Measurements from ENCODE around the gene RER1. TPM values are rescaled to one million over a fixed set of nuclear protein-coding genes. Genes with fewer than 3 reads are reported as not detected.
"Not testable (repeated sequence)": the region's sequence is repeated elsewhere in the genome, so short reads cannot be mapped to it uniquely, and the experiment has no call there.

The RER1 gene
- total and polyA plus RNA-seq, 4 donors, result 48.8 to 118 (median 89.8) TPM

DNA sequence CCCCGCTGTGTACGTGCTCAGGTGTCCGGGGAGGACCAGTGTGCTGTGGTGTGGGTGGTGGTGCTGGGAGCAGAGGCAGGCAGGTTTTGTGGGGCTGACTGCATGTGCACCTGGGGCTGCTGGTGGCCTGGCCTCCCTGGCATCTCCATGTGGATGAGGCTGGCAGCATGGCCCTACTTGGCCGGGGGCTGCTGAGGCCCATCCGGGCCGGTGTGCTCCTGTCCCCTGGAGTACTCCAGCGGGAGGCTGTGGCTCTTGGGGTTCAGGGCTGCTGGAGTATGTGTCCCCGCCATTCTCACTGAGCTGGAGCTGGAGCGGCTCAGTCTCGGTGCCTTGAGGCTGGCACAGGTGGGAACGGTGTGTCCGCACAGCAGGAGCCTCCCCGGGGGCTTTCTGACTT, 41.6 kb downstream of the RER1 start:
- H3K27me3 ChIP-seq (ENCODE audit: control insufficient read depth, insufficient read depth, low read length), result peaks cover 8% of the 10 kb centered on the region
- 77% methylated on average over 11 of the region's 13 CpGs for WGBS (ENCODE audit: insufficient coverage)
- no peak for DNase-seq (ENCODE audit: low read depth in 4 of 6, low spot score in 6 of 6)

DNA sequence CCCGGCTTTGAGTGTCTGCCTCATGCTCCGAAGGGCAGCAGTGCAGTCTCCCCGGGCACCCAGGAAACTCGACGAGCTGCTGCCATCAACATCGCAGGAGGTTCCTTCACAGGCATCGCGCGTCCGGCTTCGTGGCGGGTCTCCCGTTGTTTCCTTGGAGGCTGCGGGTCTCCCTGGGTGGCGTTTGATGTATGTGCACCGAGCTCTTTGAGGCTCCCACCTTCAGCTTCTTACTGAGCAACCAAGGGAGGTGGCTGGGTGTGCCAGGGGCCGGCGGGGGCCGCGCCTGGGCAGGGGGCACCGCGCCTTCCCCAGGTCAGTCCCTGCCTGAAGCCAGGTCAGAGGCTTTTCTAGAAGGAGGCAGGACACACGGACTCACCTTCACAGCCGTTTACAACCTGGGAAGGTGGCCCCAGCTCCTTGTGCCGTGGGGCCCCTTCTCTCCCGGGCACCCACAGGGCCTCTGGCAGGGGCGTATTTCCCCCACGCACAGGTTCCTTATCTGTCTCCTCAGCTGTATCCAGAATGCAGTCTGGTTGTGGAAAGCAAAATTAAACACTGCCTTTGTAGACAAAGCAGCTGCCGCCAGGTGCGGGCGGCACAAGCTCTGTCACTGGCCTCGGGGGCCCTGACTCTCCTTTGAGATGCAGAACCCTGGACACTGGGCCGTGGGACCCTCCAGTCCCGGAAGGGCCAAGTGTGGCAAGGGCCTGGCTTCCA, 42.5 kb downstream of the RER1 start:
- Histone ChIP-seq H3K4me3 (ENCODE audit: low read depth, low read length) (no peak overlapping the region), H3K36me3 (ENCODE audit: control insufficient read depth, insufficient read depth, low read length) (no peaks in the 10 kb centered on the region), H3K27ac (ENCODE audit: low read depth, low read length) (no peak overlapping the region), H3K4me1 (ENCODE audit: control insufficient read depth, insufficient read depth, low read length) (peaks cover 65% of the 10 kb centered on the region), H3K27me3 (ENCODE audit: control insufficient read depth, insufficient read depth, low read length) (peaks cover 8% of the 10 kb centered on the region), H3K9me3 (ENCODE audit: control insufficient read depth, insufficient read depth, low read length) (no peaks in the 10 kb centered on the region)
- 54% methylated on average over 31 of the region's 34 CpGs for WGBS (ENCODE audit: insufficient coverage)
- no peak for DNase-seq (ENCODE audit: low read depth in 4 of 6, low spot score in 6 of 6)

More for the DNA sequence above, 41.6 kb downstream of the RER1 start:
- Histone ChIP-seq H3K36me3 (ENCODE audit: control insufficient read depth, insufficient read depth, low read length) (no peaks in the 10 kb centered on the region), H3K9me3 (ENCODE audit: control insufficient read depth, insufficient read depth, low read length) (no peaks in the 10 kb centered on the region), H3K4me3 (ENCODE audit: low read depth, low read length) (no peak overlapping the region), H3K4me1 (ENCODE audit: control insufficient read depth, insufficient read depth, low read length) (peaks cover 58% of the 10 kb centered on the region), H3K27ac (ENCODE audit: low read depth, low read length) (no peak overlapping the region)

DNA sequence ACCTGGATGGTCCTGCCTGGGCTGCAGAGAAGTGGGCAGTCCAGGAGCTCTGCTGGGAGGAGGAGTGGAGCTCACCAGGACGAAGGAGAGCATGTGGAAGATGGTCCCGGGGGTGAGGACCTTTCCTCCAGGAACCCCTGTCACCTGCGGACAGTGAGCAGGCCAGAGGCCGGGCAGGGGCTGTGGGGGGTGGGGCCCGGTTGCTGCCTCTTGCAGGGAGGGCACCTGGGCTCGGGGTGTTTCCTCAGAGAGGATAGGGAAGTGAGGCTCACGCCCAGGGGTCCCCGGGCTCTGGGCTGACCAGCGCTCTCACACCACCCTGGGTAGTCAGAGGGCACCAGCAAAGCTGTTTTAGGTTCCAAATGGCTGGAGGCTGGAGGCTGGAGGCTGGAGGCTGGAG, 43.5 kb downstream of the RER1 start:
- DNase-seq (ENCODE audit: low read depth in 4 of 6, low spot score in 6 of 6), result no peak
- H3K9me3 ChIP-seq (ENCODE audit: control insufficient read depth, insufficient read depth, low read length), result no peaks in the 10 kb centered on the region
- H3K4me1 ChIP-seq (ENCODE audit: control insufficient read depth, insufficient read depth, low read length), result peaks cover 56% of the 10 kb centered on the region
- H3K36me3 ChIP-seq (ENCODE audit: control insufficient read depth, insufficient read depth, low read length), result peaks cover 1% of the 10 kb centered on the region
- H3K27me3 ChIP-seq (ENCODE audit: control insufficient read depth, insufficient read depth, low read length), result peaks cover 8% of the 10 kb centered on the region
- 87% methylated on average over 9 of the region's 9 CpGs for WGBS (ENCODE audit: insufficient coverage)
- H3K27ac ChIP-seq (ENCODE audit: low read depth, low read length), result no peak overlapping the region
- no peak overlapping the region for H3K4me3 ChIP-seq (ENCODE audit: low read depth, low read length)

DNA sequence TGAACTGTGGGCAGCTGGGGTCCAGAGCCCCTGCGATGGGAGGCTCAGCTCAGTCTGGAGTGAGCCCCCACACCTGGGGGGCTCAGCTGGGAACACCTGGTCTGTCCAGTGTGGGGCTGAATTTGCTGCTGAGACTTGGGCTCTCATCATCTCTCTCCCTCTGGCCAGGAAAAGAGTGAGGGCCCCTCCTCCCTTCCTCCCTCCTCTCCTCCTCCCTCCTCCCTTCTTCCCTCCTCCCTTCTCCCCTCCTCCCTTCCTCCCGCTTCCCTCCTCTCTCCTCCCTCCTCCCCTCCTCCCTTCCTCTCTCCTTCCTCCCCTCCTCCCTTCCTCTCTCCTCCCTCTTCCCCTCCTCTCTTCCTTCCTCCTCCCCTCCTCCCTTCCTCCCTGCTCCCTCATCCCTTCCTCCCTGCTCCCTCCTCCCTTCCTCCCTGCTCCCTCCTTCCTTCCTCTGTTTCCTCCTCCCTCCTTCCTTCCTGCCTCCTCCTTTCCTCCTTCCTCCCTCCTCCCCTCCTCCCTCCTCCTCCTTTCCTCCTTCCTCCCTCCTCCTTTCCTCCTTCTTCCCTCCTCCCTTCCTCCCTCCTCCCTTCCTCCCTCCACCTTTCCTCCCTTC, 44.2 kb downstream of the RER1 start:
- no peak for DNase-seq (ENCODE audit: low read depth in 4 of 6, low spot score in 6 of 6)
- Histone ChIP-seq H3K36me3 (ENCODE audit: control insufficient read depth, insufficient read depth, low read length) (peaks cover 2% of the 10 kb centered on the region), H3K4me3 (ENCODE audit: low read depth, low read length) (no peak overlapping the region), H3K27ac (ENCODE audit: low read depth, low read length) (no peak overlapping the region), H3K27me3 (ENCODE audit: control insufficient read depth, insufficient read depth, low read length) (peaks cover 8% of the 10 kb centered on the region), H3K9me3 (ENCODE audit: control insufficient read depth, insufficient read depth, low read length) (no peaks in the 10 kb centered on the region), H3K4me1 (ENCODE audit: control insufficient read depth, insufficient read depth, low read length) (peaks cover 54% of the 10 kb centered on the region)
- WGBS (ENCODE audit: insufficient coverage), result 100% methylated on average over 1 of the region's 2 CpGs

DNA sequence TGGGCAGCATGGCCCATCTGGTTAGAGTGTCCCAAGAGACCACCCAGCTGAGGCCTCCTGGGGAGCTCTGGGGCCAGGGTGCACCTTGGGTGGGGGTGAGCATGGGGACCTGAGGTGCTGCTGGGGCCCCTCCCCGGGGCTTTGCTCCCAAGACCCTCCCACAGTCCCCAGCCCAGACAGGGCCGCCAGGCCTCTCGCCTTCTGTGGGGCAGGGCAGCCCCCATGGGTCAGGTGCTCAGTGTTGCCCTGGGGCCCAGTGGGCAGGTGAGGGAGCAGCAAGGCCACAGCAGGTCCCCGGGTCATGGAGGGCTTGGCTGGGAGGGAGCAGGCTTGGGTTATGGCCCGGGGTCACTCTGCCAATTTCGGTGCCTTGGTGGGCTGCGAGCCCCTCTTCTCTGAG, 45.2 kb downstream of the RER1 start:
- no peak for DNase-seq (ENCODE audit: low read depth in 4 of 6, low spot score in 6 of 6)
- Histone ChIP-seq H3K4me3 (ENCODE audit: low read depth, low read length) (no peak overlapping the region), H3K27ac (ENCODE audit: low read depth, low read length) (no peak overlapping the region), H3K27me3 (ENCODE audit: control insufficient read depth, insufficient read depth, low read length) (peaks cover 8% of the 10 kb centered on the region), H3K9me3 (ENCODE audit: control insufficient read depth, insufficient read depth, low read length) (no peaks in the 10 kb centered on the region), H3K36me3 (ENCODE audit: control insufficient read depth, insufficient read depth, low read length) (peaks cover 2% of the 10 kb centered on the region), H3K4me1 (ENCODE audit: control insufficient read depth, insufficient read depth, low read length) (peaks cover 54% of the 10 kb centered on the region)
- WGBS (ENCODE audit: insufficient coverage), result 84% methylated on average over 6 of the region's 7 CpGs

DNA sequence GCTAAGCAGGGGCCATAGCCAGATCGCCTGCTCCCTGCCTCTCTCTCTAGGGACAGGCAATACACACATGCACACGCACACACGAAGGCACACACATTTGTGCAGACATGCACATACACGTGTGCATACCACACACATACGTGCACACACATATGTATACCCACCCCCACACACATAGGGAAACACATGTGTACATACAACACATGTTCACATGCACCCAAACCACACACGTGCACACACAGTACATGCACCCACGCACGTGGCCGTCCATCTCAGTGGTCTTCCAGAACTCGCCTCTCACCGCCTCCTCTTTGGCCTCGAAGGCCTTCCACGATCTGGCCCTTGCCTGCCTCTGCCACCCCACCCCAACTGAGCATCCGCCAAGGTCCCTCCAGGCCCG, 46.0 kb downstream of the RER1 start:
- Histone ChIP-seq H3K27ac (ENCODE audit: low read depth, low read length) (no peak overlapping the region), H3K4me1 (ENCODE audit: control insufficient read depth, insufficient read depth, low read length) (peaks cover 54% of the 10 kb centered on the region), H3K4me3 (ENCODE audit: low read depth, low read length) (no peak overlapping the region), H3K27me3 (ENCODE audit: control insufficient read depth, insufficient read depth, low read length) (peaks cover 10% of the 10 kb centered on the region), H3K36me3 (ENCODE audit: control insufficient read depth, insufficient read depth, low read length) (peaks cover 2% of the 10 kb centered on the region), H3K9me3 (ENCODE audit: control insufficient read depth, insufficient read depth, low read length) (no peaks in the 10 kb centered on the region)
- 79% methylated on average over 15 of the region's 15 CpGs for WGBS (ENCODE audit: insufficient coverage)
- DNase-seq (ENCODE audit: low read depth in 4 of 6, low spot score in 6 of 6), result no peak

DNA sequence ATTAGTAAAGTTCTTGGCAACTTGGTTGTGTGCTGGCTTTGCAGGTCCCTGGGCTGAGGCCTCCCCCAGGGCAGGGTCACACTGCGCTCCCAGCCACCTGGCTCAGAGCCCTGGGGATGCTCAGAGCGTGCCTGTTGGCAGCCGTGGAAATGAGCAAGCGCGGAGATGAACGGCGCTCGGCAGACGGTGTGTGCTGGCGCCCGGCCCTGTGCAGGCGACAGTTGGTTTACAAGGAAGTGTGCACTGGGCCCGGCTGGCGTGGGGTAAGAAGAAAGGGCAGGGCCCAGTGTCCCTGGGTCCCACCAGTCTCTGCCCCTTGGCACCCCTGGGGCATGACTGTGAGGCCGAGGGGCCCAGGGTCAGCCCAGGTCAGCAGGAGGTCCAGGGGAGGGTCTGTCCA, 46.4 kb downstream of the RER1 start:
- no peak overlapping the region for H3K4me3 ChIP-seq (ENCODE audit: low read depth, low read length)
- H3K27ac ChIP-seq (ENCODE audit: low read depth, low read length), result no peak overlapping the region
- 29% methylated on average over 15 of the region's 15 CpGs for WGBS (ENCODE audit: insufficient coverage)
- no peaks in the 10 kb centered on the region for H3K9me3 ChIP-seq (ENCODE audit: control insufficient read depth, insufficient read depth, low read length)
- peaks cover 14% of the 10 kb centered on the region for H3K27me3 ChIP-seq (ENCODE audit: control insufficient read depth, insufficient read depth, low read length)
- DNase-seq (ENCODE audit: low read depth in 4 of 6, low spot score in 6 of 6), result peak in 2 of 6 donors; percentile 54 to 91
- H3K36me3 ChIP-seq (ENCODE audit: control insufficient read depth, insufficient read depth, low read length), result peaks cover 2% of the 10 kb centered on the region
- H3K4me1 ChIP-seq (ENCODE audit: control insufficient read depth, insufficient read depth, low read length), result peaks cover 54% of the 10 kb centered on the region

DNA sequence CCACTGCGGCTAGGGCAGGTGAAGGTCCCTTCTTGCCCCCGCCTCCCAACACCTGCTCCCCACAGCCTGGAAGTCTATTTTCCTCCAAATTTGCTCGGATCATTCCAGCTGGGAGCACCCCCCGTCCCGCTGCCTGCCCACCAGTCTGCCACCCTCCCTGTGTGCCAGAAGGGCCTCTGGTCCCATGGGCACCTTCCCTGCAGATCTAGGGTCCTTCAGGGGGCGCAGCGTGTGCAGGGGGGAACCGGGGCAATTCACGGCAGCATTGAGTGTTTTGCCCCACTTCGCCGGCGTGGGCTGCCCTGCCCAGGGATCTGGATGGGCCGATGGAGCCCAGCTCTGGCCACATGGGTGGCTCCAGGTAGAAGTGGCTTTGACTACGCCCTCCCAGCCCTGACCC, 47.0 kb downstream of the RER1 start:
- DNase-seq (ENCODE audit: low read depth in 4 of 6, low spot score in 6 of 6), result no peak
- H3K36me3 ChIP-seq (ENCODE audit: control insufficient read depth, insufficient read depth, low read length), result peaks cover 2% of the 10 kb centered on the region
- no peaks in the 10 kb centered on the region for H3K9me3 ChIP-seq (ENCODE audit: control insufficient read depth, insufficient read depth, low read length)
- no peak overlapping the region for H3K27ac ChIP-seq (ENCODE audit: low read depth, low read length)
- 93% methylated on average over 12 of the region's 14 CpGs for WGBS (ENCODE audit: insufficient coverage)
- H3K4me1 ChIP-seq (ENCODE audit: control insufficient read depth, insufficient read depth, low read length), result peaks cover 52% of the 10 kb centered on the region
- no peak overlapping the region for H3K4me3 ChIP-seq (ENCODE audit: low read depth, low read length)
- H3K27me3 ChIP-seq (ENCODE audit: control insufficient read depth, insufficient read depth, low read length), result peaks cover 17% of the 10 kb centered on the region

DNA sequence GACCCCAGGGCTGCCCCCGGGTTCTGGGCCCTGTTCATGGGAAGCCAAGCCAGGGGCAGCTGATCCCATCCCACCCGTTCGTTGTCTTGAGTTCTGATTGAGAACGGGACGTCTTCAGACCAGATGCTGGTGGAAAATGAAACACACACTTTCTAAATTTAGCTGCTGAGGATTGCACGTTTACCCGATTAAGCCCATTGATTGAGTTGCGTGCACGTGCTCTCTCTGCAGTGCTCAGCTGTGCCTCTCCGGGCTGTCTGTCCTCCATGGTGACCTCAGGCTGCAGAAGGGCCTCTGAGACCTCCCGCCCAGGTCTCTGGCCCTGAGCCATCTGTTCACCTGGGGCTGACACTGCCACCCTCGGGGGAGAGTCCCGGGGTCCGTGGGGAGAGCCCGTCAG, 47.7 kb downstream of the RER1 start:
- WGBS (ENCODE audit: insufficient coverage), result 81% methylated on average over 15 of the region's 15 CpGs
- peaks cover 2% of the 10 kb centered on the region for H3K36me3 ChIP-seq (ENCODE audit: control insufficient read depth, insufficient read depth, low read length)
- peaks cover 50% of the 10 kb centered on the region for H3K4me1 ChIP-seq (ENCODE audit: control insufficient read depth, insufficient read depth, low read length)
- no peaks in the 10 kb centered on the region for H3K9me3 ChIP-seq (ENCODE audit: control insufficient read depth, insufficient read depth, low read length)
- no peak overlapping the region for H3K4me3 ChIP-seq (ENCODE audit: low read depth, low read length)
- DNase-seq (ENCODE audit: low read depth in 4 of 6, low spot score in 6 of 6), result no peak
- H3K27me3 ChIP-seq (ENCODE audit: control insufficient read depth, insufficient read depth, low read length), result peaks cover 19% of the 10 kb centered on the region
- H3K27ac ChIP-seq (ENCODE audit: low read depth, low read length), result no peak overlapping the region

DNA sequence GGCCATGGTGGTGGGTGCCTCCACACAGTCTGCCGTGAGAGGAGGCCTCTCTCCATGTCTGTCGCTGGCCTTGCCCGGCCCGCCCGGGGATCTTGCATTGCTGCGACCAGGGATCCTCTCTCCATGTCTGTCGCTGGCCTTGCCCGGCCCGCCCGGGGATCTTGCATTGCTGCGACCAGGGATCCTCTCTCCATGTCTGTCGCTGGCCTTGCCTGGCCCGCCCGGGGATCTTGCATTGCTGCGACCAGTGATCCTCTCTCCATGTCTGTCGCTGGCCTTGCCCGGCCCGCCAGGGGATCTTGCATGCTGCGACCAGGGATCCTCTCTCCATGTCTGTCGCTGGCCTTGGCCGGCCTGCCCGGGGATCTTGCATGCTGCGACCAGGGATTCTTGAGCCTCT, 48.7 kb downstream of the RER1 start:
- DNase-seq (ENCODE audit: low read depth in 4 of 6, low spot score in 6 of 6); H3K9me3 ChIP-seq (ENCODE audit: control insufficient read depth, insufficient read depth, low read length); H3K27ac ChIP-seq (ENCODE audit: low read depth, low read length); H3K4me3 ChIP-seq (ENCODE audit: low read depth, low read length); H3K36me3 ChIP-seq (ENCODE audit: control insufficient read depth, insufficient read depth, low read length): not testable (repeated sequence)
- peaks cover 56% of the 10 kb centered on the region for H3K4me1 ChIP-seq (ENCODE audit: control insufficient read depth, insufficient read depth, low read length)
- H3K27me3 ChIP-seq (ENCODE audit: control insufficient read depth, insufficient read depth, low read length), result peaks cover 21% of the 10 kb centered on the region
- 94% methylated on average over 14 of the region's 23 CpGs for WGBS (ENCODE audit: insufficient coverage)

All from spinal cord (tissue), 10 donors.